HG02973 (cell line): ENCODE measurements around the gene CEP85.
A peak's percentile ranks its signal among the peaks of the same experiment; 100 is the strongest.

Source experiments
- ATAC-seq: cut with Tn5 transposase; IDR thresholded peaks from one replicate; pipeline ENCODE4 v1.9.1; 2021; ENCODE audit warnings: moderate library complexity; ENCODE audit not compliant: unreplicated experiment

Gene CEP85

GRCh38 chr1:26276432-26276838, 42.4 kb downstream of the CEP85 start:
- ATAC-seq: no peak

- ATAC-seq: no peak
These were observed 43.3 kb downstream of the CEP85 start for GRCh38 chr1:26277261-26277661.

- no peak for ATAC-seq
These were observed 43.7 kb downstream of the CEP85 start for GRCh38 chr1:26277719-26278118.

DNA sequence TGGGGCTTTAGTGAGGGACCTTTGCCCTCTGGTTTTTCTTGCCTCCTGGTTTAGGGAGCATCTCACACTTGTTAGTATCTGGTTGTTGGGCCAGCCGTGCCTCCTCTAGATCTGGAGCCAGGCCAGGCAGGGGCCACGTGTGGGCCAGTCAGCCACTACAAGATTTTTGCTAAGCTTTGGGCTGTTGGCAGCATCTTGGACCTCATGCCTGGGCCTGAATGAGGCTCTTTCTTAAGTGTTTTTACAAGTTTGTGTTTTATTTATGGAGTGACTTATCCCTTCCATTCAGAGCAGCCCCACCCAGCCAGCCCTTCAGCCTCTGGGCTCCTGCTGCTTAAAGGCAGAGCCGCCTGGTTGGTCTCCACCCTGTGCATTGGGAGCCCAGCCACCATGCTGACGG, 44.3 kb downstream of the CEP85 start:
- no peak for ATAC-seq

- ATAC-seq: no peak
These were observed 44.9 kb downstream of the CEP85 start for GRCh38 chr1:26278724-26279455.

DNA sequence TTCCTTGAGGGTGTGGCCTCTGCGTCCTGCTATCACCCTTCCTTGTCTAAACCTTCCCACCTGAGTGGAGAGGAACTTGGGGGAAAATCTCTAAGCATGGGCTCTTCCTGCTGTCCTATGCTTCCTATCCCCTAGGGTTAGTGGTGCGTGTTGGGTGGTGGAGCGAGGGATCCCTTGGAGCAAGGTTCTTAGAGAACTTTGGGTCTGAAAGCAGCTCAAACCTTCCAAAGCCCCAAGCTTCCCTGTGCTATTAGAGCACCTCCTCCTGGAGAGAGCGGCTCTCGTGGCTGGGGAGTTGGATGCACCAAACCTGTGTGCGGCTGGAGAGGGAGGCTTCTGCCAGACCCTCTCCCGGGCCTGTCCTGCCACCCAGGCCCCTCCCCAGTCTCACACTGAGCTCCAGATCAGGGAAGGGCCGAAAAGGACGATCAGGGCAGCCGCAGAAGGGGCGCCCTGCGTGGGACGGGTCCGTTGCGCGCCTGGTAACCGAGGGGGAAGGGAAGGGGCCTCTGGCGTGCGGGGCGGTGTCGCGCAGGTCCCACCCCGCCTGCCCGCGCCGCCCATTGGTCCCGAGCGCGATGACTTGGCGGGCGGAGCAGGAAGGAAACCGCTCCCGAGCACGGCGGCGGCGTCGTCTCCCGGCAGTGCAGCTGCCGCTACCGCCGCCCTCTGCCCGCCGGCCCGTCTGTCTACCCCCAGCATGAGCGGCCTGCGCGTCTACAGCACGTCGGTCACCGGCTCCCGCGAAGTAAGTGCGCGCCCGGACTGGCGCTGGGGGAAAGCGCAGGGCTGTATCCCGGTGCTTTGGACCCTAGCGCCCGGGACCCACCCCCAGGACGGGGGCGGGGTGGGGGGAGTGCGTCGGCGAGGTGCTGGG, 45.7 kb downstream of the CEP85 start, which contains the start of gene SH3BGRL3:
SH3BGRL3 (plus strand) TSS at position 631 of the 877 bp plus-strand sequence; CDS start at position 701, 70 bp downstream.
- peak; percentile 41 for ATAC-seq

- ATAC-seq: no peak
These were observed 46.5 kb downstream of the CEP85 start for GRCh38 chr1:26280333-26281042.

DNA sequence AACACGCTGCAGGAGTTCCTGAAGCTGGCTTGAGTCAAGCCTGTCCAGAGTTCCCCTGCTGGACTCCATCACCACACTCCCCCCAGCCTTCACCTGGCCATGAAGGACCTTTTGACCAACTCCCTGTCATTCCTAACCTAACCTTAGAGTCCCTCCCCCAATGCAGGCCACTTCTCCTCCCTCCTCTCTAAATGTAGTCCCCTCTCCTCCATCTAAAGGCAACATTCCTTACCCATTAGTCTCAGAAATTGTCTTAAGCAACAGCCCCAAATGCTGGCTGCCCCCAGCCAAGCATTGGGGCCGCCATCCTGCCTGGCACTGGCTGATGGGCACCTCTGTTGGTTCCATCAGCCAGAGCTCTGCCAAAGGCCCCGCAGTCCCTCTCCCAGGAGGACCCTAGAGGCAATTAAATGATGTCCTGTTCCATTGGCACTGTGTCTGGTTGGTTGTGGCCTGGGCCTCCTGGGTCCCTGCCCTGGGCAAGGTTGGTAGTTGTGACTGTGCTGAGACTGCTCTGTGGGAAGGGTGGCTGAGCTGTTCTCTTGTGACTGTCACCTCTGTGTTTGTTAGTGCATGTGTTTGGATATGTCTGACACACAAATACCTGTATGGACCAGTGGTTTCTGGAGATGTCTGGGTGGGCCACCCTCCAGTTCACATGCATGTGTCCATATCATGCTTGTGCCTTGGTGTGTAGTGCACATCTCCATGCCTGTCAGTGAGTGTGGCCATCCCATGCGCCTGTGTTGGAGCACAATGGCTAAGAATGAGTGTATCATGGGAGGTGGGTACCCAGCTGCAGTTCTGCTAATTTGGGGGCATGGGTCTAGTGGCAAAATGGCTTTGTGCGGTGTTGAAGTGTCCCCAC, 47.3 kb downstream of the CEP85 start:
- no peak for ATAC-seq

DNA sequence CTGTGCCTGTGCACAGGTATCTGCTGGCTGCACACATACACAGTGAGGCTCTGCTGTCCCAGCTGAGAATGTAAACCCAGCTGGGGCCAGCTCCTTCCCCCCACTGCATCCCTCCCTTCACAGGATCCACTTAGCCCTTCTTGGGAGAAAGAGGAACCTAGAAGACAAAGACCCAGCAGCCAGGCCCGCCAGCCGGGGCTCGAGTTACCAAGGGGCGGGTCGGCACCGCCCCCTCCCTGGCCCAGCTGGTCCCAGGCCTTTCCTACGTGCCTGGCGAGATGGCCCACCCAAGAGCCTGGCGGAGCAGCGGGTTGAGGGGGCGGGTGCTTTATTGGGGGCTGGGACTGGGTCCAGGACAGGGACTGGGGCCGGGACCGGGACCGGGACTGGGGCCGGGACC, 48.0 kb downstream of the CEP85 start:
- no peak for ATAC-seq

GRCh38 chr1:26282401-26282918, 48.5 kb downstream of the CEP85 start:
- ATAC-seq: no peak

DNA sequence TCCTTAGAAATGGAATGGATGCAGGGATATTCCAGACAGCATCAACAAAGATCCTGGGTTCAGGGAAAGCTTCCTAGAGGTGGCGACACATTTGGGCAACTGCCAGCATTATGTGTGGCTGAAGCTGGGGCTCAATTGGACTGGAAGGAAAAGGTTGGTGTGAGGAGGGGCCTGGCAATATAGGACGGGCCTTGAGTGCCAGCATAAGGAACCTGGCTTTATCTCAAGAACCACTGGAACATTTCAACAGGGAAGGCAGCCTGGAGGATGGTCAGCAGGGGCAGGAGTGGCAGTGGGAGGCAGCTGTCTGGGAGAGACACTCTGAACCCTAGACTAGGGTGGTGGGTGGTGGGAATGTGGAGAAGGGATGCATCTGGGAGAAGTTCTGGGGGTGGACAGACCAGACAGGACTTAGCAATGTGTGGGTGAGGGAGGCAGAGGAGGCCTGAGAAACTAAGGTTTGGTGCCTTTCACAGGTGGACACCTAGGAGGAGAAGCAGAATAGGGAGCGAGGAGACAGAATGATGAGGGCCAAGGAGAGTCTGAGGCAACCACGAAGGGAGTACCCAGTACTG, 49.4 kb downstream of the CEP85 start:
- no peak for ATAC-seq

- no peak for ATAC-seq
These were observed 50.0 kb downstream of the CEP85 start for GRCh38 chr1:26283871-26284596.

- no peak for ATAC-seq
These were observed 50.8 kb downstream of the CEP85 start for GRCh38 chr1:26284597-26285347.

DNA sequence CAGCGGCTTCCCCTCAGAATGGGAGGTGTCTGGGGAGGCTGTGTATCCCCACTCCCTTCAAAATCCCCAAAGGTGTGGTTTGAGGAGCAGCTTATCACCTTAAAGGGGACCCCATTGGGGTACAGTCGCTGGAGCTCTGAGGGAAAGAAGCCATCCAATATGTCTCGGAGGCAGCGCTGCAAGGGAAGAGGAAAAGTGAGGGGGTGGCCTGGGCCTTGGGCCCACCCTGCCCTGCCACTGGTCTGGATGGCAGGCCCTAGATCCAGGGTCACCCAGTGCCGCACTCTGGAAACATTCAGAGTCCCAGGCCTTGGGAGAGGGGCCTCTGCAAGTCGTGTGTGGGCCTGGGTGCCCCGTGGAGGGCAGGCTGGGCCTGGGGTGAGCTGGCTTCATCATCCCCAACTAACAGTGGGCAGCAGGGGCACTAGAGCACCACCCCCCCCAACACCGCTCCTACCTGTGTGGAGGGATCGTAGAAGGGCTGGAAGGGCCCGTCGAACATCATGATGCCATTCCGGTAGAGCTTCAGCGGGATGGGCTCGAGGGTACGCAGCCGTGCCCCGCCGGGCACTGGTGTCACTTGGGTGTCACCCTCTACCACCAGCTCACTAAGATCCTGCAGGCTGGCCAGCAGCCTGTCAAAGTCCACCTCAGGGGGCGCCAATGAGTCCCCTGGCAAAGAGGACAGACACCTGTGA, 51.5 kb downstream of the CEP85 start:
- ATAC-seq: no peak

- no peak for ATAC-seq
These were observed 52.0 kb downstream of the CEP85 start for GRCh38 chr1:26286064-26286416.

DNA sequence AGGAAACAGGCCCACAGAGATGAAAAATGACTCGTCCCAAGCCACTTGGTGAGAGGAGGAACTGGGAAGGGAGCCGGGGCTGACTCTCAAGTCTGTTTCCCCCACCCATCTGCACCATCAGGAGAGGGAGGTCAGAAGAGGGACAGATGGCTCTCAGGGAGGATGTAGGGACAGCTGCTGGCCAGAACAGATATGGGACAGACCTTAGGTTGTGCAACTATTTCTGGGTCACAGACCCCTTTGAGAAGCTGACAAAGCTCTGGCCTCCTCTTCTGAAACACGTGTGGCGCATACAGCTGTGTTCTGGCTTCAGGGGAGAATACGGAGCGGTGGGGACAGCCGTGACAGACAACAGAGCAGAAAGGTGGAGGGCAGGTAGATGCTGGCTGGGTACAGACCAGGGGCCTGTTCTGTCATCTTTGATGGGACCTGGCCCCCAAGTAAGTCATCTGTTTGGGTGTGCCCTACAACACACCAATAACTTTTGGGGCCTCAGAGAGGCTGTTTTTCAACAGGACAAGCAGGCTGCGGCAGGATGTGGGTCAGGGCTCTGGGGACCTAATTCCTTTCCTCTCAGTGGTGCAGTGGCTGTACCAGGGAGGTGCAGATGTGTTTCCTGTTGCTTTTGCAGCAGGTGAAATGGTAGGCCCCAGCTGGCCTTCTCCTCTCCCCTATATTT, 53.2 kb downstream of the CEP85 start:
- ATAC-seq: no peak

- ATAC-seq: no peak
These were observed 53.8 kb downstream of the CEP85 start for GRCh38 chr1:26287811-26288210.
